NCI-H2171 (cell line): ENCODE measurements around the gene ADGRE1.
"Not testable (repeated sequence)": the region's sequence is repeated elsewhere in the genome, so short reads cannot be mapped to it uniquely, and the experiment has no call there.

Source experiments
- DNase-seq: peaks from one replicate; lab custom pipeline; 2025; lab: John Stamatoyannopoulos, UW

Gene ADGRE1

GRCh38 chr19:6887316-6887715 is at the start of gene ADGRE1:
TSS of gene ADGRE1 (plus strand) at chr19:6887579. CDS start at chr19:6887609, 30 bp downstream.
- DNase-seq, result no peak

GRCh38 chr19:6838062-6838655 is 49.2 kb upstream of the ADGRE1 start:
- no peak for DNase-seq

GRCh38 chr19:6842871-6843607 is 44.3 kb upstream of the ADGRE1 start:
- no peak for DNase-seq

GRCh38 chr19:6847828-6848200 is 39.6 kb upstream of the ADGRE1 start:
- DNase-seq, result no peak

GRCh38 chr19:6848986-6849385 is 38.4 kb upstream of the ADGRE1 start:
- DNase-seq, result no peak

- no peak for DNase-seq
Measured at GRCh38 chr19:6849876-6850275, 37.5 kb upstream of the ADGRE1 start.

GRCh38 chr19:6851359-6851758 is 36.0 kb upstream of the ADGRE1 start:
- no peak for DNase-seq

- no peak for DNase-seq
Measured at GRCh38 chr19:6852001-6852400, 35.4 kb upstream of the ADGRE1 start.

- DNase-seq, result no peak
Measured at GRCh38 chr19:6853868-6854267, 33.5 kb upstream of the ADGRE1 start.

- DNase-seq, result no peak
Measured at GRCh38 chr19:6854758-6855157, 32.6 kb upstream of the ADGRE1 start.

GRCh38 chr19:6856749-6857372 is 30.5 kb upstream of the ADGRE1 start:
- DNase-seq, result no peak

- no peak for DNase-seq
Measured at GRCh38 chr19:6861683-6862286, 25.6 kb upstream of the ADGRE1 start.

GRCh38 chr19:6862673-6863078 is 24.7 kb upstream of the ADGRE1 start:
- peak; percentile 13 for DNase-seq

- DNase-seq, result no peak
Measured at GRCh38 chr19:6864325-6864940, 22.9 kb upstream of the ADGRE1 start.

- no peak for DNase-seq
Measured at GRCh38 chr19:6865849-6866248, 21.5 kb upstream of the ADGRE1 start.

- DNase-seq, result no peak
Measured at GRCh38 chr19:6866741-6867151, 20.6 kb upstream of the ADGRE1 start.

- DNase-seq, result no peak
Measured at GRCh38 chr19:6868351-6868750, 19.0 kb upstream of the ADGRE1 start.

- not testable (repeated sequence) for DNase-seq
Measured at GRCh38 chr19:6869151-6869882, 18.1 kb upstream of the ADGRE1 start.

GRCh38 chr19:6873708-6874431 is 13.5 kb upstream of the ADGRE1 start:
- DNase-seq, result no peak

GRCh38 chr19:6875218-6875617 is 12.2 kb upstream of the ADGRE1 start:
- no peak for DNase-seq

GRCh38 chr19:6876748-6877147 is 10.6 kb upstream of the ADGRE1 start:
- DNase-seq, result no peak
